ENCODE results near the gene HS6ST3.

Gene HS6ST3

GRCh38 chr13:96284971-96285370 lies 195.1 kb downstream of the HS6ST3 start:
- Histone ChIP-seq H3K36me3 (ENCODE audit: control insufficient read depth, insufficient read depth, low read length) (no peaks in the 10 kb centered on the region), H3K27me3 (ENCODE audit: control insufficient read depth, insufficient read depth, low read length, poor library complexity, severe bottlenecking) (no peaks in the 10 kb centered on the region), H3K9me3 (ENCODE audit: control insufficient read depth, low read length) (no peaks in the 10 kb centered on the region), H3K4me1 (ENCODE audit: control insufficient read depth, insufficient read depth, low read length) (no peaks in the 10 kb centered on the region), H3K27ac (ENCODE audit: insufficient read depth, low read depth, low read length, poor library complexity, severe bottlenecking) (no peak overlapping the region), H3K4me3 (ENCODE audit: insufficient read depth, low read depth, low read length) (no peak overlapping the region)
- 92 to 95% methylated on average over 3 to 4 of the region's 4 CpGs for WGBS, 2 experiments

DNA sequence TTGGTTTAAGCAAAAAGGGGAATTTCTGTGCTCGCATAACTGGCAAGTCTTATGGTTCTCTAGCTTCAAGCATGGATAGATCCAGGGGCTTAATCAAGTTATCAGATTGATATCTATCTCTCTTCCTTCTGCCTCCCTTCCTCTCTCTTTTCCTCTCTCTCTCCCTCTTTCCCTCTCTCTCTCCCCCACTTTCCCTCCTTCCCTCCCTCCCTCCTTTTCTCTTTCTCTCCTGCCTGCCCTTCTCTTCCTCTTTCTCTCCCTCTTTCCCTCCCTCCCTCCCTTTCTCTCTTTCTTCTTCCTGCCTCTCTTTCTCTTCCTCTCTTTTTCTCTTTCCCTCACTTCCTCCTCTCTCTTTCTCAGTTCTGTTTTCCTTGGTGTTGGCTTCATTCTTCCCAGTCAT lies 195.8 kb downstream of the HS6ST3 start:
- H3K36me3 ChIP-seq (ENCODE audit: control insufficient read depth, insufficient read depth, low read length) = no peaks in the 10 kb centered on the region
- H3K4me3 ChIP-seq (ENCODE audit: insufficient read depth, low read depth, low read length) = no peak overlapping the region
- H3K9me3 ChIP-seq (ENCODE audit: control insufficient read depth, low read length) = no peaks in the 10 kb centered on the region
- WGBS, 2 experiments = 95 to 98% methylated on average over 1 of the region's 1 CpG
- H3K27me3 ChIP-seq (ENCODE audit: control insufficient read depth, insufficient read depth, low read length, poor library complexity, severe bottlenecking) = no peaks in the 10 kb centered on the region
- H3K4me1 ChIP-seq (ENCODE audit: control insufficient read depth, insufficient read depth, low read length) = no peaks in the 10 kb centered on the region
- H3K27ac ChIP-seq (ENCODE audit: insufficient read depth, low read depth, low read length, poor library complexity, severe bottlenecking) = no peak overlapping the region

DNA sequence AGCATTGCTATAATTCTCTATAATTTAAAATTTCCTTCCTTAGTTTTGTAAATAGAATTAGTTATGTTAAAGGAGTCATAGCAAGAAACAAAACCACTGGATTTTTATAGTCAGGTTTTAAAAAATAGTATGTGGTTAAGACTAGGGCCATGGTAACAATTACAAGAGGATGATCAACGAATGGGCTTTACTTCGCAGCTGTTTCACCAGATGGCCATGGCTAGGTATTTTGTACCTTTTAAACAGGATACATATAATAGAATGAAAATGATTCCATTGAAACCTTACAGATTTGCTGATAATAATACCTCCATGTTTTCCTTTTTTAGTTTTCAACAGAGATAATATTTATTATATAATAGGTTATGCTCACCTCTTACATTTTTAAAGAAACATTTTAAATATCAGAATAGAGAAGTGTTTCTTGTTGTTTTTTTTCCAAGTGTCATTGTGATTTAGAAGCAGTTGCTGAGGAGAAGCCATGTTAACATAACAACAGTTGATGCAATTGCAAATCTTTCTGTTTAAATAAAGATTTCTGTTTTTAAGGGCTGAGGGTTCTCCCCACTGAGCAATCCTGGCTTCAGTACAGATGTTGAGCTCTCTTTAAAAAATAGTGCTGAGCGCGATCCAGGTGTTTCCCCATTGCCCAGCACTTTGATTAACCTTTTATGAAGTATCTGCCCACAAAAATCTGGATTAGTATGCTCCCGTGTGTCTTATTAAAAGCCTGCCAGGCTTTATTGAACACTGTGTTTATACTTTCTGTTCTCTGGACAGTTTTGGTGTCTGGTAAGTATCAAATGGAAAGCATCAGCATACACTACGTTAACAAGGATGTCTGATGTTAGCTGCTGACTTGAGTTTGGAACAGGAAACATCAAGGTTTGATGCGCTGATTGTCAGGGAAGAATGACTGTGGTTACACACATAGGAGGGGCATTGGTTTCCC lies 205.3 kb downstream of the HS6ST3 start:
- no peak overlapping the region for H3K4me3 ChIP-seq (ENCODE audit: insufficient read depth, low read depth, low read length)
- WGBS, 2 experiments = 33 to 40% methylated on average over 7 of the region's 7 CpGs
- peaks cover 2% of the 10 kb centered on the region for H3K4me1 ChIP-seq (ENCODE audit: control insufficient read depth, insufficient read depth, low read length)
- no peaks in the 10 kb centered on the region for H3K36me3 ChIP-seq (ENCODE audit: control insufficient read depth, insufficient read depth, low read length)
- no peaks in the 10 kb centered on the region for H3K27me3 ChIP-seq (ENCODE audit: control insufficient read depth, insufficient read depth, low read length, poor library complexity, severe bottlenecking)
- H3K9me3 ChIP-seq (ENCODE audit: control insufficient read depth, low read length) = no peaks in the 10 kb centered on the region
- H3K27ac ChIP-seq (ENCODE audit: insufficient read depth, low read depth, low read length, poor library complexity, severe bottlenecking) = no peak overlapping the region

GRCh38 chr13:96297360-96297759 lies 207.5 kb downstream of the HS6ST3 start:
- Histone ChIP-seq H3K9me3 (ENCODE audit: control insufficient read depth, low read length) (no peaks in the 10 kb centered on the region), H3K4me1 (ENCODE audit: control insufficient read depth, insufficient read depth, low read length) (peaks cover 2% of the 10 kb centered on the region), H3K36me3 (ENCODE audit: control insufficient read depth, insufficient read depth, low read length) (no peaks in the 10 kb centered on the region), H3K27me3 (ENCODE audit: control insufficient read depth, insufficient read depth, low read length, poor library complexity, severe bottlenecking) (no peaks in the 10 kb centered on the region), H3K27ac (ENCODE audit: insufficient read depth, low read depth, low read length, poor library complexity, severe bottlenecking) (no peak overlapping the region), H3K4me3 (ENCODE audit: insufficient read depth, low read depth, low read length) (no peak overlapping the region)
- 42 to 53% methylated on average over 3 of the region's 3 CpGs for WGBS, 2 experiments

- Histone ChIP-seq H3K4me1 (ENCODE audit: control insufficient read depth, insufficient read depth, low read length) (peaks cover 2% of the 10 kb centered on the region), H3K36me3 (ENCODE audit: control insufficient read depth, insufficient read depth, low read length) (no peaks in the 10 kb centered on the region), H3K9me3 (ENCODE audit: control insufficient read depth, low read length) (no peaks in the 10 kb centered on the region), H3K27ac (ENCODE audit: insufficient read depth, low read depth, low read length, poor library complexity, severe bottlenecking) (no peak overlapping the region), H3K27me3 (ENCODE audit: control insufficient read depth, insufficient read depth, low read length, poor library complexity, severe bottlenecking) (no peaks in the 10 kb centered on the region), H3K4me3 (ENCODE audit: insufficient read depth, low read depth, low read length) (no peak overlapping the region)
- WGBS, 2 experiments = 95% methylated on average over 4 of the region's 4 CpGs
Measured at GRCh38 chr13:96299235-96299634, 209.3 kb downstream of the HS6ST3 start.

GRCh38 chr13:96308568-96308967 lies 218.7 kb downstream of the HS6ST3 start:
- WGBS, 2 experiments = 97% methylated on average over 2 of the region's 3 CpGs
- H3K4me1 ChIP-seq (ENCODE audit: control insufficient read depth, insufficient read depth, low read length) = no peaks in the 10 kb centered on the region
- H3K4me3 ChIP-seq (ENCODE audit: insufficient read depth, low read depth, low read length) = no peak overlapping the region
- H3K27me3 ChIP-seq (ENCODE audit: control insufficient read depth, insufficient read depth, low read length, poor library complexity, severe bottlenecking) = no peaks in the 10 kb centered on the region
- no peaks in the 10 kb centered on the region for H3K36me3 ChIP-seq (ENCODE audit: control insufficient read depth, insufficient read depth, low read length)
- H3K9me3 ChIP-seq (ENCODE audit: control insufficient read depth, low read length) = no peaks in the 10 kb centered on the region
- H3K27ac ChIP-seq (ENCODE audit: insufficient read depth, low read depth, low read length, poor library complexity, severe bottlenecking) = no peak overlapping the region

- H3K27ac ChIP-seq (ENCODE audit: insufficient read depth, low read depth, low read length, poor library complexity, severe bottlenecking) = no peak overlapping the region
- no peaks in the 10 kb centered on the region for H3K36me3 ChIP-seq (ENCODE audit: control insufficient read depth, insufficient read depth, low read length)
- WGBS, 2 experiments = 100% methylated on average over 1 of the region's 1 CpG; no CpG with 5 or more reads in 1 of the 2 experiments
- H3K4me3 ChIP-seq (ENCODE audit: insufficient read depth, low read depth, low read length) = no peak overlapping the region
- H3K27me3 ChIP-seq (ENCODE audit: control insufficient read depth, insufficient read depth, low read length, poor library complexity, severe bottlenecking) = no peaks in the 10 kb centered on the region
- no peaks in the 10 kb centered on the region for H3K9me3 ChIP-seq (ENCODE audit: control insufficient read depth, low read length)
- H3K4me1 ChIP-seq (ENCODE audit: control insufficient read depth, insufficient read depth, low read length) = no peaks in the 10 kb centered on the region
Measured at GRCh38 chr13:96314974-96315373, 225.1 kb downstream of the HS6ST3 start.

- no peaks in the 10 kb centered on the region for H3K9me3 ChIP-seq (ENCODE audit: control insufficient read depth, low read length)
- 91% methylated on average over 4 of the region's 4 CpGs for WGBS, 2 experiments
- no peak overlapping the region for H3K27ac ChIP-seq (ENCODE audit: insufficient read depth, low read depth, low read length, poor library complexity, severe bottlenecking)
- no peaks in the 10 kb centered on the region for H3K27me3 ChIP-seq (ENCODE audit: control insufficient read depth, insufficient read depth, low read length, poor library complexity, severe bottlenecking)
- no peak overlapping the region for H3K4me3 ChIP-seq (ENCODE audit: insufficient read depth, low read depth, low read length)
- no peaks in the 10 kb centered on the region for H3K36me3 ChIP-seq (ENCODE audit: control insufficient read depth, insufficient read depth, low read length)
- H3K4me1 ChIP-seq (ENCODE audit: control insufficient read depth, insufficient read depth, low read length) = no peaks in the 10 kb centered on the region
Measured at GRCh38 chr13:96338030-96338429, 248.1 kb downstream of the HS6ST3 start.

GRCh38 chr13:96342286-96342685 lies 252.4 kb downstream of the HS6ST3 start:
- Histone ChIP-seq H3K36me3 (ENCODE audit: control insufficient read depth, insufficient read depth, low read length) (no peaks in the 10 kb centered on the region), H3K27me3 (ENCODE audit: control insufficient read depth, insufficient read depth, low read length, poor library complexity, severe bottlenecking) (no peaks in the 10 kb centered on the region), H3K9me3 (ENCODE audit: control insufficient read depth, low read length) (no peaks in the 10 kb centered on the region), H3K27ac (ENCODE audit: insufficient read depth, low read depth, low read length, poor library complexity, severe bottlenecking) (no peak overlapping the region), H3K4me1 (ENCODE audit: control insufficient read depth, insufficient read depth, low read length) (no peaks in the 10 kb centered on the region), H3K4me3 (ENCODE audit: insufficient read depth, low read depth, low read length) (no peak overlapping the region)
- 91 to 100% methylated on average over 3 of the region's 3 CpGs for WGBS, 2 experiments

DNA sequence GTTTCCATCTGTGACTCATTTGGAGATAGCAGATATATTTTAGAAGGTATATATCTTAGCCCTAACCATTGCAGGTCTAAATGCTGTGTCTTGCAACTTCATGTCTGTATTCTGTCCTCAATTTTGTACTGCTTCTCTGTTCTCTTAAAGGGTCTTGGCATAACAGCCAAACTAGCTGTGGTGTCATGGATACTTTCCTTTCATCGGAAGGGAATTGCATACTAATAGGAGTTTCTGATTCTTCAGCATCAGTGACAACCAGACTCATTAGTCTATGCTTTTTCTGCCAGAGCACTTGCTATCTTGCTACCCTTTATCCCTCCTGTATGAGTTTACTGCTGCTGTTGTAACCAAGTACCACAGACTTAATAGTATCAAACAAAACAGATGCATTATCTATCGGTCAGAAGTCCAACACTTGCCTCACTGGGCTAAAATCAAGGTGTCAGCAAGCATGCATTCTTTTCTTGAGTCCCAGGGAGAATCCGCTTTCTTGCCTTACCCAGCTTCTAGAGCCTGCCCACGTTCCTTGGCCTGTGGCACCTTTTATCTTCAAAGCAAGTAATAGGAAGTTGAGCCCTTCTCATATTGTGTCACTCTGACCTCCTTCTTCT lies 253.1 kb downstream of the HS6ST3 start:
- H3K27me3 ChIP-seq (ENCODE audit: control insufficient read depth, insufficient read depth, low read length, poor library complexity, severe bottlenecking) = no peaks in the 10 kb centered on the region
- H3K9me3 ChIP-seq (ENCODE audit: control insufficient read depth, low read length) = no peaks in the 10 kb centered on the region
- WGBS, 2 experiments = 85 to 90% methylated on average over 4 of the region's 4 CpGs

More for the DNA sequence above, 253.1 kb downstream of the HS6ST3 start:
- no peak overlapping the region for H3K27ac ChIP-seq (ENCODE audit: insufficient read depth, low read depth, low read length, poor library complexity, severe bottlenecking)
- no peak overlapping the region for H3K4me3 ChIP-seq (ENCODE audit: insufficient read depth, low read depth, low read length)
- H3K36me3 ChIP-seq (ENCODE audit: control insufficient read depth, insufficient read depth, low read length) = no peaks in the 10 kb centered on the region
- H3K4me1 ChIP-seq (ENCODE audit: control insufficient read depth, insufficient read depth, low read length) = no peaks in the 10 kb centered on the region

Data from ectodermal cell (in vitro differentiated cells).